Adipose tissue (tissue), 3 donors: ENCODE measurements around the gene PER3. TPM values are rescaled to one million over a fixed set of nuclear protein-coding genes. Genes with fewer than 3 reads are reported as not detected.
"Not testable (repeated sequence)": the region's sequence is repeated elsewhere in the genome, so short reads cannot be mapped to it uniquely, and the experiment has no call there.

Source experiments
- H3K27ac ChIP-seq: one replicate; pipeline ENCODE4 v1.5.1; 2013; ENCODE audit warnings: low read depth, low read length
- WGBS, 3 donors: extraction: QIAGEN DNeasy Blood & Tissue Kit; methylation state at CpG; one replicate each; pipeline ENCODE4 v1.1.7; 2013; 5-methylcytosine and 5-hydroxymethylcytosine counted together
- polyA plus RNA-seq, 3 donors: library from polyadenylated mRNA; stranded (reverse); fragments of 200-250 nt; gene quantifications; one replicate each; pipeline ENCODE4 v1.2.3, GENCODE V29; 2013
- donor health status: healthy with polysubstance abuse.
- donor health status: Bipolar disorder and iron deficiency.
- donor health status: healthy.

The PER3 gene
- polyA plus RNA-seq, 3 donors, result 3.3 to 6.6 (median 4.1) TPM

DNA sequence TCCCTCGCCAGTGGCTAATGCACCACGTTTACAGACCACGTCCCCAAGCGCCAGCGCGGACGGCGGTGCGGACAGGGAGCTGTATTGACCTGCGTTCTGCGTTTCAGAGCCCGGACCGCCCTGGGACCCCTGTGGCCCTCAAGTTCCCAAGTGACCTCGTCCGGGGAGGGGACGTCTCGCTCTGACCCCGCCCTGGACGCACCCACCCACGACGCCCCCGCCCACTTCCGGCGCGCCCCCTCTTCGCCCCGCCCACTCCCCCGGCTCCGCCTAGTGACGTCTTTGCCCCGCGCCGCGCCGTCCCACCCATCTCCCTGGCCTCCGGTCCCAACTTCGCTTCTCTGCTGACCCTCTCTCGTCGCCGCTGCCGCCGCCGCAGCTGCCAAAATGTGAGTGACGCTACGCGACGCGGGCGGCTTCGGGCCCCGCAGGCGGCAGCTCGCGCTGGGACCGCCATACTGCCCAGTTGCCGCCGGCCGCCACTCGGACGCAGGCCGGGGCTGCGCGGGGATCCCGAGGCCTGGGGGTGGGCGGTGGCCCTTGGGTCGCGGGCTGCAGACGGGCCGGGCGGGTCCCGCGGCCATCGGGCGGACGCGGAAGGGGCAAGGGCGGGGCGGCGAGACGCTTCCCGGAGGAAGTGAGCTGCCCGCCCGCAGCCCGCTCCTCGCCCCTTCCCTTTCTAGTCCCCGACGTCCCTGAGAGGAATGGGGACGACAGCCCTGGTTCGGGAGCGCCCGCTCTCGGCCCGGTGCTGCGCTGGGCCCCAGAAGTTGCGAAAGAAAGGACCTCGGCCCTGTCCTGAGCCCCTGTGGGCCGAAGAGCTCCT lies 12.9 kb upstream of the PER3 start, which contains the start of gene VAMP3:
VAMP3 (plus strand) TSS at position 300 of the 826 bp plus-strand sequence; CDS start at position 388, 88 bp downstream.
- 0% methylated on average over 54 to 97 of the region's 97 CpGs for WGBS, 3 donors

DNA sequence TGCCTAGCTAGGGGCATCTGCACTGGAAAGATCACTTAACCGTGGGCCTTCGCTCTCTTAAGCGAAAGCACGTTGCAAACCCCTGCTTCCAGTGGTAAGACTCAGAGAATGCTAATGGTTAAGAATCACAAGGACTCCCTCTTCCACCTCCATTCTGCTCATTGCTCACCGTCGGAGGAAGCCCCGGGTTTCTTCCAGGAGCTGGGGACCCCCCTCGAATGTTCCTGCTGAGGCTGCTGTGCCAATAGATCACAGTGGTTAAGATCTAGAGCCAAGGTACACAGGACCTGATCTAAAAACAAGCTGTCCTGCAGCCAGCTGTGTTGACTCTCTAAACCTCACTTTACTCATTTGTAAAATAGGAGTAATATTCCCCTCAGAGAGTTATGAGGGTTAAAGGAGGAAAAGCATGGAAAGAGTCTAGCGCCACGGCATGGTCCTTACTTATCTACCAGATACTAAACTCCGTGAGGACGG lies 12.2 kb upstream of the PER3 start:
- WGBS, 3 donors, result 12 to 20% (median 19%) methylated on average over 12 of the region's 12 CpGs
- H3K27ac ChIP-seq, result peak overlapping the region; percentile 78

More for the DNA sequence above, 12.9 kb upstream of the PER3 start, which contains the start of gene VAMP3:
- H3K27ac ChIP-seq, result peak within 1 kb of the TSS; percentile 78

DNA sequence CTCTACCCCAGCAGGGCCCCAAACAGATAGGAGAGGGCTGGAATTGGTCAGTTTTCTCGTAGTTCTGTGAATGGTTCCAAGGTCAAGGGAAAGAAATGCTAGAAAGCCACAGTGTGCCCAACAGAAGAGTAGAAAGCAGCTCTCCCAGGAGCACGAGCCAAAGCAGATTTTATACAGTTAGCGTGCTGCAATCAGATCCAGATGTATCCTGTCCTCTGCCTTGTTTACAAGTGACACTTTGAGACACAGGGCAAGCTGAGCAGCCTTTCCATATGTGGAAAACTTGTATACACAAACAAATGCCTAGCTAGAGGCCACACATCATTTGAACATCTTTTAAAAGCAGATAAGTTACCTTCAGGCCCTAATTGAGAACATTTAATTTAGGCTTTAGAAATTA lies 6.5 kb upstream of the PER3 start:
- no peak overlapping the region for H3K27ac ChIP-seq
- WGBS, 3 donors, result 68 to 80% (median 78%) methylated on average over 3 of the region's 3 CpGs

DNA sequence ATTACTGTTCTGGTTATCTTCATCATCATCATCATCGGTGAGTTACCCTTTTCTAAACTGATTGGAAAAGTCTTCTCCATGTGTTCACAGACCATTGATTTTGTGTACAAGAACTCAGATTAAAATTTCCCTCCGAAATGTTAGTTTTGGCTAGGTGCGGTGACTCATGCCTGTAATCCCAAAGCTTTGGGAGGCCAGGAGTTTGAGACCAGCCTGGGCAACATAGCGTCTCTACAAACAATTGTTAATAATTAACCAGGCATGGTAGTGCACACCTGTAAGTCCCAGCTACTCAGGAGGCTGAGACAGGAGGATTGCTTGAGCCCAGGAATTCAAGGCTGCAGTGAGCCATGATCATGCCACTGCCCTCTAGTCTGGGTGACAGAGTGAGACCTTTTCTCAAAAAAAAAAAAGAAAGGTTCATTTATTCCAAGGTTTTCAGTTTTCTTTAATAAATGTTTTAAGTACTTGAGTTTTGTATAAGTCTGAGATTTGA lies 5.9 kb upstream of the PER3 start:
- H3K27ac ChIP-seq, result no peak overlapping the region
- WGBS, 3 donors, result 78 to 97% (median 93%) methylated on average over 4 of the region's 4 CpGs

DNA sequence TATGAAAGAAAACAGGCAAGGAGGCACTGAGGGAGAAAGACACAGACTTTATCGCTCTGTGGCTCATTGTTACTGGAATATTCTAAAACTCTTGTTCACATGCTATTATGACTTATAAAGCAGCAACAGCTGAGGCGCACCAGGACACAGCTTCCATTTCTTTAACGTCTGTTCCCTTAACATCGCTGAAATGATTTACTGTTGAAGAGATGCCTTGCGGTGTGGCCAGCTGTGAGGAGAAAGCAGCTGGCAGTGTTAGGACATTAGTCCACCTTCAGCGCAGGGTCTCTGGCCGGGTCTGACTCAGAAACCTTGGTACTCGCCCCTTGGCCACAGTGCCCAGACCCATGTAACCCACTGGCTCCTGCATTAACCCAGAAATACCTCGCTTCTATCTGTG lies 3.1 kb upstream of the PER3 start:
- WGBS, 3 donors, result 84 to 91% (median 88%) methylated on average over 9 of the region's 9 CpGs
- no peak overlapping the region for H3K27ac ChIP-seq

DNA sequence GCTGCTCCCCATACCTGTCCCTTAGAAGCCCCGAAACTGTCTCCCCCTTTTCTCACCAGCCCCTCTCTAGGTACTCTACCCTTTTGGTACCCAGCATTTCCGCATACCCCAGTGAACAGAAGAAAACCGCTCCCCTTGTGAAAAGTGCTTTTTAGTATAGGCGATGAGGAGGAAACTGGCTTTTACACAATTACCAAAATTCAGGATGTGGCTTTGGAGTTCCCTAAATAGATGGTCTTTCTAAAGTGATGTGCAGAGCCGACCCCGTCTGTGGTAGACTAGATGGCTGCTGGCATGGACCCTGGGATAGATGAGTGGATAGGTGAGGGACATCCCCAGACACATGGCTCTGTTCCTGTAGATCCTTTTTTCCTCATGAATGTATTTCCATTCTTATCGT lies 2.6 kb upstream of the PER3 start:
- H3K27ac ChIP-seq, result no peak overlapping the region
- WGBS, 3 donors, result 52 to 78% (median 53%) methylated on average over 7 of the region's 7 CpGs

DNA sequence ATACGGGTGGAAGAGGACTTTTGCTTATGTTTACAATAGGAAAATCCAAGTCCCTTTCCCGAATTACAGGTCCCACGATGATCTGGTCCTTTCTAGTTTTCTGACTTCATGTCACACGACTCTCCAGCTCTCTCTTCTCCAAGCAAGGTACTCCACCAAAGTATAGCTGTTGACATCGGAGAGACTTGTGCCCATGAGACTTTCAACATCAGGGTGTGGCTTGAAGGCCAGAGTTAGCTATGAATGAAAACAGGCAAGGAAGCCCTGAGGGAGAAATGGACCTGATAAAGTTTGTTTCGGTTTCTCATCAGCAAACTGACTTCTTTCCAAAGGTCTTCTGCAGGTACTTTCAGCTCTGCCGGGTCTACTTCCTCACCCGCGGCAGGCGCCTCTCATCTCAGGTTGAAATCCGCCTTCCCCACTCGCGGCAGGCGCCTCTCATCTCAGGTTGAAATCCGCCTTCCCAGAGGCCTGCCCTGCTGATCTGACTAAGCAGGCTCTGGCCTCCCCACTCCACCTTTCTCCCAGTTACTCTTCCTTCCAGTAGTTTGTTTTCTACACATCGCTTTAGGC lies 2.1 kb upstream of the PER3 start:
- H3K27ac ChIP-seq, result no peak overlapping the region
- WGBS, 3 donors, result 60 to 90% (median 63%) methylated on average over 16 of the region's 16 CpGs

DNA sequence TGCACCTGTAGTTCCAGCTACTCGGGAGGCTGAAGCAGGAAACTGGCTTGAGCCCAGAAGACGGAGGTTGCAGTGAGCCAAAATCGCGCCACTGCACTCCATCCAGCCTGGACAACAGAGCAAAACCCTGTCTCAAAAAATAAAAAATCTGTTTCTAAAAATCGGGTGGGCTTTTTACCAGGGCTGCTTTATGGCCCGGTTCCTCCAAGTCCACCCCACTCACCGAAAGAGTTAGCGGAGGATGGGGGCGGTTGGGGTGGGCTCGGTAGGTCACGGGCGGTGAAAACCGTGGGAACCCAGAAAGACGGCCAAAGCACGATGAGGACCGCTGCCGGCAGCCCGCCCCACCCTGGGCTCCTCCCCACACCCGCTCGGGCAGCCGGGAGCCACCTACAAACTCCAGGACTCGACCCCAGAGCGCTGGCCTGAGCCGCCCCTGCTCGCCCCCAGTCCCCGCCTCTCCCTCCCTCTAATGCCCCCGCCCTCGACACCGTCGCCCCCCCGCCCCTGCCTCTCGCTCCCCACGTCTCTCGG lies 846 bp upstream of the PER3 start:
- H3K27ac ChIP-seq, result peak overlapping the region; percentile 54
- 1 to 2% (median 2%) methylated on average over 13 to 32 of the region's 34 CpGs for WGBS, 3 donors

DNA sequence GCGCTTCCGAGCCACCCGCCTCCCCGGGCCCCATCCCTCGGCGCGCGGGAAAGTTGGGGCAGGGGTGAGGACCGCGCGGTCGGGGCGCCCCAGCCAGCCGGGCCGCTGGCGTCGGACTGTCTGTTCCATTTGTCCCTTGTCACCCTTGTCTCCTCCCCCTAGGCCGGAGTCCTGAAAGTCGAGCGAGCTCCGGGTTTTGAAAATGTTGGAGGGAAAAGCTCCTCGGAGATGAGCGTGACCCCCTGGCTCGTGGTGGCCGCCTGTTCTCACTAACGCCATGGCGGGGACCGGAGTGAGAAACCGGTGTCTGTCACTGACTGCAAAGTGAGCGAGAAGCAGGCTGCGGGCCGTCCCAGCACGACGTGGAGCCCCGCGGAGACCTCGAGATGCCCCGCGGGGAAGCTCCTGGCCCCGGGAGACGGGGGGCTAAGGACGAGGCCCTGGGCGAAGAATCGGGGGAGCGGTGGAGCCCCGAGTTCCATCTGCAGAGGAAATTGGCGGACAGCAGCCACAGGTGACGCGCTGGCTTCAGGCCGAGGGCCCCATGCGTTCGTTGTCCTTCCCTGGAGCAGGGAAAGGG lies 491 bp downstream of the PER3 start:
- WGBS, 3 donors, result 28 to 39% (median 33%) methylated on average over 52 of the region's 52 CpGs
- no peak overlapping the region for H3K27ac ChIP-seq

DNA sequence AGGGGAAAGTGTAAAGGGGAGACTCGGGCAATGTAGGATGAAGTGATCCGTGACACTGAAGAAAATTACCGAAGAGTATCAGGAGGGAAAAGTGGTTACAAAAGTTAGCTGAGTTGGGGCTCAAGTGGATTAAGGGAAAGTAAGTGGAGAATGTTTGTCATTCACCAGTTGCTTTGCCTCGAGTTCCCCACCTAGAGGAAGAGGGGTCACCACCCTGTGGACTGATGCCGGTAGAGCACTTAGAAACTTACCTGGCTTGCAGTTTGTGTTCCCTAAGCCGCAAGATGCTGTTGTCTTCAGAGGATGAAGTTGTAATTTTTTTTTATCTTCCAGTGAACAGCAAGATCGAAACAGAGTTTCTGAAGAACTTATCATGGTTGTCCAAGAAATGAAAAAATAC lies 1.0 kb downstream of the PER3 start:
- H3K27ac ChIP-seq, result no peak overlapping the region
- 81 to 91% (median 83%) methylated on average over 7 of the region's 7 CpGs for WGBS, 3 donors

DNA sequence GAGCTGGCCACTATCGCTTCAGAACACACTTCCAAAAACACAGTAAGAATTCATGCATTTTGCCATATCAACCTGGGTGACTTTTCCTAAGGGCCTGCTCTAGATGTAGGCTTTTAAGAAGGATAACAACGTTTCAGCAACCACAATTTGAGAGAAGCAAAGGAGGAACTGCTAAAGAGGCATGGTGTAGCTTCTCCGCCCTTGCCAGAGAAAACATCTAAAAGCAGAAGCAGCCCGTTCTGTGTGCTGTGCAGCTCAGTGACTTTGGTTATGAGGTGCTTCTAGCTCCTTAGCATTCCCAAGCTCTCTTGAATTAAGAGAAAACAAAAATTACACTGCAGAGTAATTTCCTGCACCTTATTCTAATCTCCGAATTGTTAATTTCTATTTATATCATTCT lies 2.7 kb downstream of the PER3 start:
- WGBS, 3 donors, result 53 to 65% (median 55%) methylated on average over 5 of the region's 5 CpGs
- H3K27ac ChIP-seq, result no peak overlapping the region

DNA sequence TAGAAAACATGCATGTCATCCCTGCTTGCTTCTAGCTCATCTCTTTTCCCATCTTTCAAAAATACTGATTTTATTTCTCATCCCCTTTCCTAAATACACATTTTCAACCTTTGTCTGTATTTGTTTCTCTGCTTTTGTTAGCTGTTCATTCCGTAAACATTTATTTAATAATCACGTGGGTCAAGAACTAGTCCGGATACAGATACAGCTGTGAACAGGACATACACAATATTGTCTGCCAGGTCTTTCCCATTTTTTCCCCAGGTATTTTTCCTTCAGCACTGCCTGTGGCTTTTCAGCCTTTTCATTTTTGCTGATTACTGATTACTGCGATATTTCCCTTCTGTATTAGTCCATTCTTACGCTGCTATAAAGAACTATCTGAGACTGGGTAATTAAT lies 5.7 kb downstream of the PER3 start:
- 79 to 86% (median 86%) methylated on average over 5 of the region's 5 CpGs for WGBS, 3 donors
- no peak overlapping the region for H3K27ac ChIP-seq

DNA sequence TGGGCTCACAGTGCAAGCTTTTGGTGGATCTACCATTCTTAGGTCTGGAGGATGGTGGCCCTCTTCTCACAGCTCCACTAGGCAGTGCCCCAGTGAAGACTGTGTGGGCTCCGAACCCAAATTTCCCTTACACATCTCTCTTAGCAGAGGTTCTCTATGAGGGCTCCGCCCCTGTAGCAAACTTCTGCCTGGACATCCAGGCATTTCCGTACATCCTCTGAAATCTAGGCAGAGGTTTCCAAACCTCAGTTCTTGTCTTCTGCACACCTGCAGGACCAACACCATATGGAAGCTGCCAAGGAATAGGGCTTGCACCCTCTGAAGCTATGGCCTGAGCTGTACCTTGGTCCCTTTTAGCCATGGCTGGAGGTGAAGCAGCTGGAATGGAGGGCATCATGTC lies 6.9 kb downstream of the PER3 start:
- WGBS, 3 donors, result 95 to 100% (median 96%) methylated on average over 3 of the region's 3 CpGs
- H3K27ac ChIP-seq, result not testable (repeated sequence)

DNA sequence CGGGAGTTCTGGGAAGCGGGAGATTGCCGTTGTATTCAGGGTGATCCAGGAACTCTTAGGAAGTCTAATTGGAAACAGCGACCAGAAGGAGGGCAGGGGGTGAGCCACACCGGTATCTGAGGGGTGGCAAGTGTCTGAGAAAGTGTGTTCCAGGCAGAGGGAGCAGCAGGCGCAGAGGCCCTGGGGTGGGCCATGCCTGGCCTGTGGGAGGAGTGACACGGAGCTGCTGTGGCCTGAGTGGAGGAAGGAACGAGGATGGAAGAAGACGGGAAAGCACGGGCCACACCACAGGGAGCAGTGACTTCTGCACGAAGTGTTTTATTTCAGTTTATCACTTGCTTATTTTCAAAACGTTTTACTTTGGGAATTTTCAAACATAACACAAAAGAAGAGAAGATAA lies 11.3 kb downstream of the PER3 start:
- WGBS, 3 donors, result 80 to 93% (median 83%) methylated on average over 12 of the region's 12 CpGs
- H3K27ac ChIP-seq, result no peak overlapping the region

DNA sequence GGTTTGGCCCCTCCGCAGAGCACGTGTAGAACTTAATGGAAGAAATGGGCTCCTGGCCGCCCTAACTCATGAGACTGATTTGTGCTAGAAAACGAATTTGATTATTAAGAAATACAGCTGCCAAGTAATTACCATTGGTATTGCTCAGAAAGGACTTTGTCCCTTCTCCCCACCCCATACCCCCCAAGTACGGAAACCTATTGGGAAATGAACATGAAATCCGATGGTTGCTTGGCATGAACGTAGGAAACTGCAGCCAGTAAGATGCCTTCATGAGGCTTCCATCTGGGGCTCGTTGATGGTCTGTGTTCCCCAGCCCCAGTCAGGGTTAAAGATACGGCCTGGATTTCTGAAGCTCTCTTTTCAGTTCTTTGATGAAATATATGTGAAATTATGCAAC lies 21.4 kb downstream of the PER3 start:
- WGBS, 3 donors, result 86 to 91% (median 90%) methylated on average over 9 of the region's 9 CpGs
- no peak overlapping the region for H3K27ac ChIP-seq

DNA sequence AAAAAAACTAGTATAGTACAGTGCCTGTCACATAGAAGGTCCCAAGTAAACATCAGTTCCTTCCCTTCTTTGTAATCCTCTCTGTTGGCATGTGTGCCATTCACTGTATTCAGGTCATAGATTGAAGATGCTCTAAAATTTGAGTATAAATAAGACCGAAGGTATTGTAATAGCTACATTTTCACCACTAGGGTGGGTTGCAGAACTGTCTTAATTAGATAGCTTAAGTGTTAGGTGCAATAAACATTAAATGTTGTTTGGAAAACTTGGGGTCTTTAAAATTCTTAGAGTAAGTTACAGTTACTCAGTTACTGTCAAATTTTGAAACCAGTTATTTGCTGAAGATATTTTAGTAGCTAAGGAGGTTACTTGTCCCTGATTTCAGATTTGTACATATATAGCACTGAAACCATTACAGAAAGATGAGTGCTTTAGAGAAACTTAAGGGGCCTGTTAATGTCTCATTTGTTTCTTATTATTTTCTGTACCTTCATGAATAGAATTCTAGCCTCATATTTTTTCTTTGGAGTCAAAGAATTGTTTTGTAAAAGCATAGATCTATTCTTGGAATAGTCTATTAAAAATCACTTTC lies 24.3 kb downstream of the PER3 start:
- 24 to 36% (median 27%) methylated on average over 1 of the region's 1 CpG for WGBS, 3 donors
- no peak overlapping the region for H3K27ac ChIP-seq

DNA sequence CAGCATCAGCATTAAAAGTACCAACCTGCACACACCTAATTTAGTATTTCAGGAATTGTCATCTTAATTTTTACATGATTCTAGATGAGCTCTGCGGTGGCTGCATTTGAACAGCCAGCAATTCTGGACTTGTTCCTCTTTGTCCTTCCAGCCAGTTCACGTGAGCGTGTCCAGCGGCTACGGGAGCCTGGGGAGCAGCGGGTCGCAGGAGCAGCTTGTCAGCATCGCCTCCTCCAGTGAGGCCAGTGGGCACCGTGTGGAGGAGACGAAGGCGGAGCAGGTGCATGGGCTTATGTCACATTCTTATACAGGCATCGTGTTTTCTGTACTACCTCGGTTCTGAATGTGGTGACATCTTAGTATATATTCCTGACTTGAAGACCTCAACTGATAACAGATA lies 25.7 kb downstream of the PER3 start:
- 95 to 96% (median 95%) methylated on average over 13 of the region's 13 CpGs for WGBS, 3 donors
- H3K27ac ChIP-seq, result no peak overlapping the region

DNA sequence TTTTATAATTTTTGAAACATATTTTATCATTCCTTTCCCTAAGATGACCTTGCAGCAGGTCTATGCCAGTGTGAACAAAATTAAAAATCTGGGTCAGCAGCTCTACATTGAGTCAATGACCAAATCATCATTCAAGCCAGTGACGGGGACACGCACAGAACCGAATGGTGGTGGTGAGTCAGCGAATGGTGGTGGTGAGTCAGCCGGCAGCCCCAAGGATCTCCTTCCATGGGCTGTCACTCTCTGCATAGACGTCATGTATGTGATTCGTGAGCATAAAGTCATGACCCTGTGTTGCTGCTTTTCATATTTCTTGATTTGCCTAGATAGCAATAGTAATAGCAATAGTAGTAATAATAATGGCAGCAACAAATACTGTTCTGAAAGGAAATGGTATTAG lies 26.3 kb downstream of the PER3 start:
- H3K27ac ChIP-seq, result no peak overlapping the region
- WGBS, 3 donors, result 82 to 88% (median 84%) methylated on average over 7 of the region's 7 CpGs

DNA sequence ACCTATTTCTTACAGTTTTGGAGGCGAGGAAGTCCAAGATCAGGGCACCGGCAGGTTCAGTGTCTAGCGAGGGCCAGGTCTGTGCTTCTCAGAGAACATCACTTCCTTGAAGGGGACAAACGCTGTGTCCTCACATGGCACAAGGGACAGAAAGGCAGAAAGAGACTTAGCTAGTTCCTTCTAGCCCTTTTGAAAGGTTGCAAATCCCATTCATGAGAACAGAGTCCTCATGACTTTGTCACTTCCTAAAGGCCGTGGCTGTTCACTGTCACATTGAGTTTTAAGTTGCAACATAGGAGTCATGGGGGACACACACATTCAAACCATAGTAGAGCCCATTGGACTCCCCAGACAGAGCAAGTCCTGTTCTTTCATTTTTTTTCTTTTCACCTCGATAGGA lies 27.4 kb downstream of the PER3 start:
- 85 to 94% (median 88%) methylated on average over 6 of the region's 6 CpGs for WGBS, 3 donors
- no peak overlapping the region for H3K27ac ChIP-seq
